ENCODE data around the gene PPP2R5D. TPM values are rescaled to one million over a fixed set of nuclear protein-coding genes. Genes with fewer than 3 reads are reported as not detected.
A peak's percentile ranks its signal among the peaks of the same experiment; 100 is the strongest.

Gene PPP2R5D
- total RNA-seq, 3 donors from 2014 or later (not counting 1 experiment from before 2014, with no cell fraction given) = 30.5 to 49.1 (median 40.1) TPM

- H3K4me3 ChIP-seq (ENCODE audit: low read length) = no peak overlapping the region
- H3K27ac ChIP-seq (ENCODE audit: low read length) = no peak overlapping the region
- H3K4me1 ChIP-seq (ENCODE audit: control insufficient read depth, insufficient read depth, low read length) = peaks cover 15% of the 10 kb centered on the region
- no peaks in the 10 kb centered on the region for H3K9me3 Mint-ChIP-seq
- H3K27ac Mint-ChIP-seq = no peak overlapping the region
- whole genome bisulfite sequencing (ENCODE audit: insufficient coverage) = 92% methylated on average over 12 of the region's 12 CpGs
- intact Hi-C loops (cut with micrococcal nuclease) = no loop called here
- DNase-seq = no peak
- H3K4me3 Mint-ChIP-seq = peak overlapping the region; percentile 42
- no peak for ATAC-seq
- no peaks in the 10 kb centered on the region for H3K9me3 ChIP-seq (ENCODE audit: control insufficient read depth, insufficient read depth, low read length)
- no peaks in the 10 kb centered on the region for H3K36me3 Mint-ChIP-seq
- no peak for TF ChIP-seq CTCF (IDR thresholded peaks at IDR 0.05)
- peaks cover 12 to 13% of the 10 kb centered on the region in 2 donors for H3K4me1 Mint-ChIP-seq
- peaks cover 9% of the 10 kb centered on the region for H3K27me3 ChIP-seq (ENCODE audit: control insufficient read depth, insufficient read depth, low read length)
- H3K36me3 ChIP-seq (ENCODE audit: control insufficient read depth, insufficient read depth, low read length) = peaks cover 21% of the 10 kb centered on the region
- H3K27me3 Mint-ChIP-seq (ENCODE audit: low read depth in 2 of 2) = peaks cover 0 to 17% of the 10 kb centered on the region in 2 donors
Observed at GRCh38 chr6:42962096-42962495, 22.3 kb upstream of the PPP2R5D start.

GRCh38 chr6:42962502-42963178 is 21.7 kb upstream of the PPP2R5D start:
- H3K27ac Mint-ChIP-seq = no peak overlapping the region
- no peaks in the 10 kb centered on the region for H3K9me3 Mint-ChIP-seq
- DNase-seq (no peak), ATAC-seq (no peak)
- no peak overlapping the region for H3K4me3 ChIP-seq (ENCODE audit: low read length)
- peaks cover 21% of the 10 kb centered on the region for H3K36me3 ChIP-seq (ENCODE audit: control insufficient read depth, insufficient read depth, low read length)
- intact Hi-C loops (cut with micrococcal nuclease) = no loop called here
- WGBS (ENCODE audit: insufficient coverage) = 96% methylated on average over 11 of the region's 13 CpGs
- H3K36me3 Mint-ChIP-seq = no peaks in the 10 kb centered on the region
- H3K4me1 Mint-ChIP-seq = peaks cover 12 to 13% of the 10 kb centered on the region in 2 donors
- no peak for TF ChIP-seq CTCF (IDR thresholded peaks at IDR 0.05)
- H3K4me3 Mint-ChIP-seq = peak overlapping the region; percentile 42
- H3K27me3 Mint-ChIP-seq (ENCODE audit: low read depth in 2 of 2) = peaks cover 0 to 17% of the 10 kb centered on the region in 2 donors
- peaks cover 15% of the 10 kb centered on the region for H3K4me1 ChIP-seq (ENCODE audit: control insufficient read depth, insufficient read depth, low read length)
- no peaks in the 10 kb centered on the region for H3K9me3 ChIP-seq (ENCODE audit: control insufficient read depth, insufficient read depth, low read length)
- no peak overlapping the region for H3K27ac ChIP-seq (ENCODE audit: low read length)
- peaks cover 9% of the 10 kb centered on the region for H3K27me3 ChIP-seq (ENCODE audit: control insufficient read depth, insufficient read depth, low read length)

- peaks cover 0 to 17% of the 10 kb centered on the region in 2 donors for H3K27me3 Mint-ChIP-seq (ENCODE audit: low read depth in 2 of 2)
- WGBS (ENCODE audit: insufficient coverage) = 96% methylated on average over 12 of the region's 12 CpGs
- intact Hi-C loops (cut with micrococcal nuclease) = no loop called here
- H3K27me3 ChIP-seq (ENCODE audit: control insufficient read depth, insufficient read depth, low read length) = peaks cover 9% of the 10 kb centered on the region
- no peak overlapping the region for H3K27ac Mint-ChIP-seq
- peaks cover 15% of the 10 kb centered on the region for H3K4me1 ChIP-seq (ENCODE audit: control insufficient read depth, insufficient read depth, low read length)
- TF ChIP-seq CTCF (IDR thresholded peaks at IDR 0.05) = no peak
- no peak overlapping the region for H3K27ac ChIP-seq (ENCODE audit: low read length)
- no peaks in the 10 kb centered on the region for H3K9me3 ChIP-seq (ENCODE audit: control insufficient read depth, insufficient read depth, low read length)
- peaks cover 12 to 13% of the 10 kb centered on the region in 2 donors for H3K4me1 Mint-ChIP-seq
- H3K4me3 ChIP-seq (ENCODE audit: low read length) = no peak overlapping the region
- no peak for ATAC-seq
- H3K36me3 Mint-ChIP-seq = no peaks in the 10 kb centered on the region
- DNase-seq = no peak
- H3K9me3 Mint-ChIP-seq = no peaks in the 10 kb centered on the region
- H3K36me3 ChIP-seq (ENCODE audit: control insufficient read depth, insufficient read depth, low read length) = peaks cover 21% of the 10 kb centered on the region
- H3K4me3 Mint-ChIP-seq = no peak overlapping the region
Observed at GRCh38 chr6:42963179-42963854, 21.1 kb upstream of the PPP2R5D start.
